Natural killer cell (primary cell): Measurements from ENCODE around the gene UST. TPM values are rescaled to one million over a fixed set of nuclear protein-coding genes. Genes with fewer than 3 reads are reported as not detected.
A peak's percentile ranks its signal among the peaks of the same experiment; 100 is the strongest.

Source experiments
- ATAC-seq, 3 donors: fragments of 150-1000 bp in 2 of 3; fragments of 200-7000 bp in 1 of 3; cut with Tn5 transposase; 1 replicate in 1 of 3; 2 replicates in 2 of 3; pipeline ENCODE4 v1.10.0; 2021; ENCODE audit warnings: mild to moderate bottlenecking in 2 of 3, moderate library complexity in 2 of 3
- DNase-seq, 2 donors: peaks; one replicate each; pipeline versions ENCODE4 v3.0.0 to v3.0.0-alpha.2; 2013 to 2021; ENCODE audit warnings: mixed read lengths in 1 of 2
- H3K27ac ChIP-seq: one replicate; pipeline ENCODE4 v1.5.1; 2013; ENCODE audit warnings: mild to moderate bottlenecking, low read length
- H3K27me3 ChIP-seq: one replicate; pipeline ENCODE4 v1.6.1; 2013; ENCODE audit warnings: low read length; ENCODE audit not compliant: control insufficient read depth, insufficient read depth
- H3K36me3 ChIP-seq: one replicate; pipeline ENCODE4 v1.6.1; 2013; ENCODE audit warnings: low read length; ENCODE audit not compliant: control insufficient read depth, insufficient read depth
- H3K4me1 ChIP-seq: one replicate; pipeline ENCODE4 v1.6.1; 2013; ENCODE audit warnings: low read length; ENCODE audit not compliant: control insufficient read depth, insufficient read depth
- H3K4me3 ChIP-seq: one replicate; pipeline ENCODE4 v1.5.1; 2013; ENCODE audit warnings: low read length
- H3K9me3 ChIP-seq: one replicate; pipeline ENCODE4 v1.6.1; 2013; ENCODE audit warnings: low read length; ENCODE audit not compliant: control insufficient read depth, insufficient read depth
- H3K27ac Mint-ChIP-seq, 2 donors: one replicate each; pipeline ENCODE4 v1.8.0; 2022; ENCODE audit warnings: mild to moderate bottlenecking in 2 of 2, mixed read lengths in 2 of 2, moderate library complexity in 1 of 2
- H3K27me3 Mint-ChIP-seq, 2 donors: one replicate each; pipeline ENCODE4 v1.8.0; 2022; ENCODE audit warnings: low read depth in 2 of 2, mixed read lengths in 2 of 2
- H3K36me3 Mint-ChIP-seq: one replicate; pipeline ENCODE4 v1.8.0; 2022; ENCODE audit warnings: mixed read lengths
- H3K4me1 Mint-ChIP-seq, 2 donors: one replicate each; pipeline ENCODE4 v1.8.0; 2022; ENCODE audit warnings: mixed read lengths in 2 of 2
- H3K4me3 Mint-ChIP-seq: one replicate; pipeline ENCODE4 v1.8.0; 2022; ENCODE audit warnings: mild to moderate bottlenecking, moderate library complexity, mixed read lengths
- H3K9me3 Mint-ChIP-seq, 2 donors: one replicate each; pipeline ENCODE4 v1.8.0; 2022; ENCODE audit warnings: mixed read lengths in 2 of 2
- CTCF ChIP-seq: fragments of 200-600 bp; IDR thresholded peaks from one replicate; pipeline ENCODE4 v1.8.0; 2022; ENCODE audit warnings: antibody characterized with exemption
- WGBS: methylation state at CpG from one replicate; pipeline ENCODE4 v1.1.7; 2013; ENCODE audit warnings: missing lambda C conversion rate; ENCODE audit not compliant: insufficient coverage; 5-methylcytosine and 5-hydroxymethylcytosine counted together
- intact Hi-C: fragments of 100-400 bp; cut with micrococcal nuclease; formaldehyde crosslinking; loops from one replicate; pipeline ENCODE4 v1.14.2; 2022
- total RNA-seq, 4 donors: library from RNA; stranded (reverse); fragments of 120-200 nt in 1 of 4; gene quantifications; one replicate each; pipeline versions ENCODE4 v1.2.3 to v1.2.4, GENCODE V29; 2013 to 2022

The UST gene
- total RNA-seq, 3 donors from 2014 or later (not counting 1 experiment from before 2014, with no cell fraction given): 6.3 to 11.9 (median 10.6) TPM

- DNase-seq (peak; percentile 42 to 76), ATAC-seq (peak; percentile 38 to 70 (median 57))
- H3K27ac Mint-ChIP-seq: peak overlapping the region; percentile 94 to 96
- no peaks in the 10 kb centered on the region for H3K27me3 Mint-ChIP-seq
- H3K9me3 ChIP-seq: no peaks in the 10 kb centered on the region
- intact Hi-C loops: loop anchor here (1.0 kb wide), 1 partner anchor 12 kb away; no protein-coding TSS in a partner anchor
- peak overlapping the region; percentile 90 for H3K27ac ChIP-seq
- peaks cover 42% of the 10 kb centered on the region for H3K4me1 ChIP-seq
- peaks cover 65% of the 10 kb centered on the region in 2 donors for H3K4me1 Mint-ChIP-seq
- H3K27me3 ChIP-seq: no peaks in the 10 kb centered on the region
- no peaks in the 10 kb centered on the region for H3K9me3 Mint-ChIP-seq
- H3K4me3 Mint-ChIP-seq: peak overlapping the region; percentile 18
- no peaks in the 10 kb centered on the region for H3K36me3 ChIP-seq
- no peak for TF ChIP-seq CTCF
- WGBS: 4% methylated on average over 6 of the region's 6 CpGs
- no peaks in the 10 kb centered on the region for H3K36me3 Mint-ChIP-seq
- H3K4me3 ChIP-seq: no peak overlapping the region
Measured at GRCh38 chr6:148758492-148758891, 11.7 kb downstream of the UST start.

GRCh38 chr6:148760258-148760534, 13.4 kb downstream of the UST start:
- 17% methylated on average over 1 of the region's 1 CpG for WGBS
- no peaks in the 10 kb centered on the region for H3K27me3 ChIP-seq
- no peak for TF ChIP-seq CTCF
- peak overlapping the region; percentile 94 to 96 for H3K27ac Mint-ChIP-seq
- no peaks in the 10 kb centered on the region for H3K9me3 ChIP-seq
- DNase-seq: no peak
- peak overlapping the region; percentile 90 for H3K27ac ChIP-seq
- H3K4me3 ChIP-seq: peak overlapping the region; percentile 15
- intact Hi-C loops: loop anchor here (2.0 kb wide), 1 partner anchor 193 kb away; no protein-coding TSS in a partner anchor
- H3K4me3 Mint-ChIP-seq: peak overlapping the region; percentile 89
- H3K9me3 Mint-ChIP-seq: no peaks in the 10 kb centered on the region
- no peaks in the 10 kb centered on the region for H3K36me3 Mint-ChIP-seq
- H3K36me3 ChIP-seq: no peaks in the 10 kb centered on the region
- H3K4me1 Mint-ChIP-seq: peaks cover 76 to 77% of the 10 kb centered on the region in 2 donors
- H3K4me1 ChIP-seq: peaks cover 42% of the 10 kb centered on the region
- H3K27me3 Mint-ChIP-seq: no peaks in the 10 kb centered on the region
- peak; percentile 1 to 9 (median 3) for ATAC-seq

- Histone ChIP-seq H3K36me3 (no peaks in the 10 kb centered on the region), H3K27me3 (no peaks in the 10 kb centered on the region), H3K27ac (peak overlapping the region; percentile 90), H3K4me1 (peaks cover 42% of the 10 kb centered on the region), H3K4me3 (peak overlapping the region; percentile 15), H3K9me3 (no peaks in the 10 kb centered on the region)
- peak overlapping the region; percentile 89 for H3K4me3 Mint-ChIP-seq
- no peak for TF ChIP-seq CTCF
- no peaks in the 10 kb centered on the region for H3K27me3 Mint-ChIP-seq
- no peaks in the 10 kb centered on the region for H3K36me3 Mint-ChIP-seq
- 3% methylated on average over 13 of the region's 14 CpGs for WGBS
- H3K27ac Mint-ChIP-seq: peak overlapping the region; percentile 94 to 96
- H3K9me3 Mint-ChIP-seq: no peaks in the 10 kb centered on the region
- DNase-seq (peak; percentile 51 to 80), ATAC-seq (peak; percentile 45 to 69 (median 53))
- intact Hi-C loops: loop anchor here (1.0 to 2.0 kb wide), 2 partner anchors 70 to 194 kb away; no protein-coding TSS in a partner anchor
- peaks cover 77 to 80% of the 10 kb centered on the region in 2 donors for H3K4me1 Mint-ChIP-seq
Measured at GRCh38 chr6:148760568-148761526, 14.0 kb downstream of the UST start.
